Hepatocyte (in vitro differentiated cells): Measurements from ENCODE around the gene CAPN8.

ENCODE experiments used
- CTCF ChIP-seq: fragments of 200-600 bp; sonication (generic); IDR thresholded peaks from 2 replicates; pipeline ENCODE4 v1.5.1; 2016; ENCODE audit warnings: antibody characterized with exemption, mild to moderate bottlenecking; ENCODE audit not compliant: poor library complexity
- EZH2 ChIP-seq: fragments of 200-600 bp; sonication (generic); IDR thresholded peaks from 2 replicates; pipeline ENCODE4 v1.6.1; 2016; ENCODE audit warnings: antibody characterized with exemption, mild to moderate bottlenecking, borderline replicate concordance

GRCh38 chr1:223691121-223691520 is 25.6 kb upstream of the CAPN8 start:
- TF ChIP-seq CTCF (no peak), EZH2 (no peak)
